ENCODE measurements around the gene CFD.

Gene CFD

DNA sequence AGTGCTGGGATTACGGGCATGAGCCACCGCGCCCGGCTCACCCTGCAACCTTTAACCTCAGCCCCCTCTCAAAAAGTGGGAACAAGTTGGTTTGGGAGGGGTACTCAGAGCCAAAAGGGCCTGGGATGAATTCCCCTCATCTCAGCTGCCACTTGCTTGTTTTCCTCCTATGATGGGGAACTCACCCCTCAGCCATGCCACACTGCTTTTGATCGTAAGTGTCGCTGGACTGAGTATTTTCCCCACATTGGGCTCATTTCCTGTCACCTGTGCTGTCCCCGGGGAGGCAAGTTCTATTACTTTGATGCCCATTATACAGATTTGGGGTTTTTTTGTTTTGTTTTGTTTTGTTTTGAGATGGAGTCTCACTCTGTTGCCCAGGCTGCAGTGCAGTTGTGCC, 47.0 kb downstream of the CFD start:
- DNase-seq (ENCODE audit: low read depth in 2 of 2): no peak

DNA sequence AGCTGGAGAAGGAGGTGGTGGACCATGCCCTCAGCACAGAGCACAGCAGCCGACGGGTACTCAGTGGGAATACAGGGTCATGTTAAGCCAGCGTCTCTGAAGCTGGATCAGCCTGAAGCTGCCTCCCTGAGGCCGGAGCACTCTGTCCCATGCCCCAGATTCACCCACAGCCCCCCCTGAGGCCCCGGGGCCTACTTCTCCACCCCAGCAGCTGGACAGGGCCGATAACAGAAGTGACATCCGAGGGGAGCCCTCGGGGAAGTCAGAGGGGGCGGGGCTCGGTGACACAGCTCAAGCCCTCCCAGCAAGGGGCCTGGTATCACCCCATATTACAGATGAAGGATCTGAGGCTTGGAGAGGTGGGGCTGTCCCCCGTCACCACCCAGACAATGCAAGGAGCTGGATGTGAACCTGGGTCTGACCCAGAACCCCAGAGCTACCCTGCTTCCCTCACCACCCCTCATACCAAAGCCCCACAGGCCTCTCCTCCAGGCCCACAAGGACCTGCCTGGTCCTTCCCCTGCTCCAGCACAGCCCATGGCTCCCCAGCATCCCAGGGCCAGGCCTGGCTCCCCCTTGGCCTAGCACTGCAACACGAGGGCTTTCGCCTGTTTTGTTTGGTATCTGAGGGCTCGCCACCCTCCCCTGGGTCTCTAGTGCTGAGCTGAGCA, 47.9 kb downstream of the CFD start:
- DNase-seq (ENCODE audit: low read depth in 2 of 2): no peak

DNA sequence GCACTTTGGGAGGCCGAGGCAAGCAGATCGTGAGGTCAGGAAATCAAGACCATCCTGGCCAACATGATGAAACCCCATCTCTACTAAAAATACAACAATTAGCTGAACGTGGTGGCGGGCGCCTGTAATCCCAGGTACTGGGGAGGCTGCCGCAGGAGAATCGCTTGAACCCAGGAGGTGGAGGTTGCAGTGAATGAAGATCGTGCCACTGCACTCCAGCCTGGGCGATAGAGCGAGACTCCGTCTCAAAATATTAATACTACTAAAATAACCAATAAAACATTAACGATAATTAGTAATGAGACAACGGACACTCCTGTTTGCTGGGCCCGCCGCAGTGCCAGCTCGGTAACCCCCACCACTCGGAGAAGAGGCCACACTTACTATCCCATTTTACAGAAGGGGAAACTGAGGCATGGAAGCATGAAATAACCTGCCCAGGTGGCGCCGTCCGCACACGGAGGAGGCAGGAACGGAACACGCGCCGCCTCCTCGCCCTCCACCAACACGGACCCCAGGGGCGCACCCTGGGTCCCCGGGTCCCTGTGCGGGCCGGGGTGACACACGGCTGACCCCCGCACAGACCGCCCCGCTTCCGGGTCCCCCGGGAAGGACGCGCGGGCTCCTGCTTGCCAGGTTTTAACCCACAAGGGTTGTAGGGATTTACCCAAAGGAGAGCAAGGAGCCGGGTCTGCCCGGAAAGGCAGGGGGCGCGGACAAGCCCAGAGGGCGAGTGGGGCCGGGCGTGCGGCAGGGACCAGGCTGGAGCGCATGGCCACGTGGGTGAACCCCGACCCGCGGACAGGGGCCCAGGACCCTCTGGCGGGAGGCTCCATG, 52.0 kb downstream of the CFD start:
- no peak for DNase-seq (ENCODE audit: low read depth in 2 of 2)

DNA sequence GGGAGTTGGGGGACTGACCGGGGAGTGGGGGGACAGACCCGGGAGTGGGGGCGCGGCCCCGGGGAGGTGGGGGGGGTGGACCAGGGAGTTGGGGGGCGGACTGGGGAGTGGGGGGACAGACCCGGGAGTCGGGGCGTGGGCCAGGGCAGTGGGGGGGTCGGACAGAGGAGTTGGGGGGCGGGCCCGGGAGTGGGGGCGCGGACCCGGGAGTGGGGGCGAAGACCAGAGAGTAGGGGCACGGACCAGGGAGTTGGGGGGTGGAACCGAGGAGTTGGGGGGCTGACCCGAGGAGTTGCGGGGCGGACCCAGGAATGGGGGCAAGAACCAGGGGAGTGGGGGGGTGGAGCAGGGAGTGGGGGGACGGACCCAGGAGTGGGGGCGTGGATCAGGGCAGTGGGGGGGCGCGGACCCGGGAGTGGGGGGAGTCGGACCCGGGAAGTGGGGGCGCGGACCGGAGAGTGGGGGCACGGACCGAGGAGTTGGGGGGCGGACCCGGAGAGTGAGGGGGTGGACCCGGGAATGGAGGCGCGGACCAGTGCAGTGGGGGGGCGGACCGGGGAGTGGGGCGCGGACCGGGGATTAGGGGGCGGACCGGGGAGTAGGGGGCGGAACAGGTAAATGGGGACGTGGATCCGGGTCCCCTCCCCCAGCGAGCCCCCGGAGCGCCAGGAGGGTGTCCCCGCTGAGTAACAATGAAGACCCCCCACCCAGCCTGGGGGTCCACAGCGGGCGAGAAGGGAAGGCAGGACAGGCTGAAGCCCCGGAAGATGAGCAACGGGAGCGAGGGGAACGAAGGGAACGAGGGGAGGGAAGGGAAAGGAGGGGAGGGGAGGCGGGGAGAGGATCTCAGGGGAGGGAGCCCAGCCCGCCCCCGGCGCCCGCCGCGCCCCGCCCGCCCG, 53.0 kb downstream of the CFD start:
- no peak for DNase-seq (ENCODE audit: low read depth in 2 of 2)
